Measurements from ENCODE around the gene INPP4A. TPM values are rescaled to one million over a fixed set of nuclear protein-coding genes. Genes with fewer than 3 reads are reported as not detected.

INPP4A gene
- total and polyA plus RNA-seq, 9 of the 15 experiments (the other 6 are each of a cell fraction or from before 2014, with no cell fraction given) = 1.8 to 15.7 (median 8.3) TPM

GRCh38 chr2:98464772-98465310 is 20.2 kb downstream of the INPP4A start (continued):
- no peak for TF ChIP-seq ZNF140 (CRISPR knock-in tag; IDR thresholded peaks at IDR 0.05)
- TF ChIP-seq E2F1 (CRISPR knock-in tag; IDR thresholded peaks at IDR 0.05) = no peak
- TF ChIP-seq ADNP (tag; IDR thresholded peaks at IDR 0.05) = no peak
- no peak for TF ChIP-seq IRF9 (tag; IDR thresholded peaks at IDR 0.05)
- TF ChIP-seq L3MBTL2 (IDR thresholded peaks at IDR 0.05) = peak; percentile 95
- no peak for TF ChIP-seq CREB1 (IDR thresholded peaks at IDR 0.05)
- TF ChIP-seq CREB1 (CRISPR knock-in tag; IDR thresholded peaks at IDR 0.05) = no peak
- no peak for TF ChIP-seq SRF (CRISPR knock-in tag; IDR thresholded peaks at IDR 0.05)
- no peak for TF ChIP-seq CAMTA2 (CRISPR knock-in tag; conservative IDR thresholded peaks at IDR 0.05)
- TF ChIP-seq PHB2 (IDR thresholded peaks at IDR 0.05; ENCODE audit: low read depth) = no peak
- TF ChIP-seq ZNF668 (CRISPR knock-in tag; IDR thresholded peaks at IDR 0.05) = no peak
- no peak for TF ChIP-seq HDAC2 (IDR thresholded peaks at IDR 0.05)
- TF ChIP-seq MYNN (IDR thresholded peaks at IDR 0.05) = no peak
- no peak for TF ChIP-seq MYNN (CRISPR knock-in tag; IDR thresholded peaks at IDR 0.05)
- no peak for TF ChIP-seq THRA (IDR thresholded peaks at IDR 0.05)
- TF ChIP-seq XRCC3 (IDR thresholded peaks at IDR 0.05) = no peak
- TF ChIP-seq CBX5 (IDR thresholded peaks at IDR 0.05; ENCODE audit: borderline replicate concordance, low read depth) = no peak
- no peak for TF ChIP-seq RCOR1 (IDR thresholded peaks at IDR 0.05; ENCODE audit: borderline replicate concordance in 1 of 2, low read depth in 2 of 2, low read length in 2 of 2)
- TF ChIP-seq POU5F1 (IDR thresholded peaks at IDR 0.05; ENCODE audit: borderline replicate concordance, low read depth, low read length, partially characterized antibody) = no peak
- TF ChIP-seq EP300 (IDR thresholded peaks at IDR 0.05; ENCODE audit: low read length) = no peak
- TF ChIP-seq RBM17 (IDR thresholded peaks at IDR 0.05; ENCODE audit: borderline replicate concordance, low read depth, low read length) = no peak
